GM18505 (cell line): ENCODE measurements around the gene DNAJC7.

ENCODE experiments used
- ATAC-seq: cut with Tn5 transposase; IDR thresholded peaks from one replicate; pipeline ENCODE4 v1.9.1; 2021; ENCODE audit not compliant: unreplicated experiment
- POLR2A ChIP-seq: IDR thresholded peaks from 4 replicates; pipeline ENCODE4 v1.6.1; 2011; ENCODE audit warnings: borderline replicate concordance; ENCODE audit not compliant: insufficient read depth, insufficient read length; ENCODE audit errors: extremely low read depth

The DNAJC7 gene

GRCh38 chr17:41930009-41930832, 87.0 kb downstream of the DNAJC7 start, which contains the start of gene ODAD4:
Gene ODAD4, plus strand, starts transcription at chr17:41930617. Its CDS starts 107 bp downstream, at chr17:41930724.
- peak; percentile 96 for TF ChIP-seq POLR2A
- peak; percentile 88 for ATAC-seq

GRCh38 chr17:41928693-41929251, 88.5 kb downstream of the DNAJC7 start:
- no peak for ATAC-seq
- no peak for TF ChIP-seq POLR2A
